GM15510 (cell line): Measurements from ENCODE around the gene POLR3B.

Experiments used
- POLR2A ChIP-seq: IDR thresholded peaks from 3 replicates; pipeline ENCODE4 v1.6.1; 2011; ENCODE audit warnings: borderline replicate concordance; ENCODE audit not compliant: insufficient read length; ENCODE audit errors: extremely low read depth

The POLR3B gene

DNA sequence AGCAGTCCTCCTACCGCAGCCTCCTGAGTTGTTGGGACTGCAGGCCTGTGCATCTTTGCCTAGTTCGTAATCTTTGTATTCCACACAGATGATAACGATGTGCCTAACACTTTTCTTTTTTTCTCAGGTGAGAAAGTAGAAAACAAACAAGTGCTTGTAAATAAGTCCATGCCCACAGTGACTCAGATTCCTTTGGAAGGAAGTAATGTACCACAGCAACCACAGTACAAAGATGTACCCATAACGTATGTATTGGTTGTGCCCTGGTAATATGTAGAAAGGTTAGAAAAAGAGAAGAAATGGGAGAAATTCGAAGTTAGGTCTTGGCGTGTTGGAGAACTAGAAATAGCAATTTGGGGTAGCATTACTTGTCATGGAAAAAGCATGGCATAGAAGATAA is 101.6 kb downstream of the POLR3B start:
- no peak for TF ChIP-seq POLR2A

DNA sequence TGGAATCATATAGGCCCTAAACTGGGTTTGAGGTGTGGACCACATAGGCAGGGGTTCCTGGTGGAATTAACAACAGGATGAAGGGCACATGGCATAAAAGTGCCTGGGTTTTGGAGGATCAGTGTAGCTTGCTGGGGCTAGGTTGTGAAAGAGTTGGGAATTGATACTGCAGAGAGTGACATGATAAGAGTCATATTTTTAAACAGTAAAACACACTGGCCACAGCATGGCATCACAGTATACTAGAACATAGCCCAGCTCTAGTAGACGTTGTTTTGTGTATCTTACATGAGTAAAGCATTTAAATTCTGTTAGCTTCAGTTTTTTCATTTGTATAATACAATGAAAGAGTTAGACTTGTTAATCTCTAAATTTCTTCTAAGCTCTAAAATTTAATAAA is 102.0 kb downstream of the POLR3B start:
- TF ChIP-seq POLR2A, result no peak

DNA sequence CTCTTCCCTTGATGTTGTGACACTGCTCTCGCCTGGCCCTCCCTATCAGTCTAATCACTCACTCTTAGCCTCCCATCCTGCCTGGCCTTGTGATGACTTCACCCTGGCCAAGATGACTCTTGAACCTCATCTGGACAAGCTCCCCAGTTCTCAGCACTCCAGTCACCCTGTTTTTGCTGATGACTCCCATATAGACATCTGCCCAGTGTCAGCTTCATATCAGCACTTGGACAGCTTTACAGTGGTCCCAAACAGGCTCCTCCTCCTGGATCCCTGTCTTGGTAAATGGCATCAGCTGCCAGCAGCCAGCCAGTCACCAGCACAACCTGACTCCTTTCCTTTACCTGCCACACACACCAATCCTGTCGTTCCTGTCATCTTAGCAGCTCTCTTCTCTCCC is 104.2 kb downstream of the POLR3B start:
- no peak for TF ChIP-seq POLR2A

DNA sequence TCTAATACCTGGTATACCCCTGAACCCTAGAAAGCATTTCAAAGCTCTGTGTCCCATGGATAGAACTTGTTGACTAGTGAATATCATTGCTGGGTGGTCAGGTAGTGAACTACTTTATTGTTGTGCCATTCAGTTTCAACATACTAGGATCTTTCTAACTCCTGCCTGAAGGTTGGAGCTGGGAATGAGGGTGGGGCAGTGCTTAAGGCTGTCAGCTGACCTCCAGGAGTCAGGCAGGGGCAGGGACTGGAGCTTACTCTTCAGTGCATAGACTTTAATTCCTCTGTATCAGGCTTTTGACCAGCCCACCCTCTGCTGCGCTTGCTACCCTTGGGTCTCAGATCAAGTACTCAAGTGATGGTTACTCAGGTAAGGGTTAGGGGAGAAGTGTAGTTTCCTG is 122.7 kb downstream of the POLR3B start:
- no peak for TF ChIP-seq POLR2A

DNA sequence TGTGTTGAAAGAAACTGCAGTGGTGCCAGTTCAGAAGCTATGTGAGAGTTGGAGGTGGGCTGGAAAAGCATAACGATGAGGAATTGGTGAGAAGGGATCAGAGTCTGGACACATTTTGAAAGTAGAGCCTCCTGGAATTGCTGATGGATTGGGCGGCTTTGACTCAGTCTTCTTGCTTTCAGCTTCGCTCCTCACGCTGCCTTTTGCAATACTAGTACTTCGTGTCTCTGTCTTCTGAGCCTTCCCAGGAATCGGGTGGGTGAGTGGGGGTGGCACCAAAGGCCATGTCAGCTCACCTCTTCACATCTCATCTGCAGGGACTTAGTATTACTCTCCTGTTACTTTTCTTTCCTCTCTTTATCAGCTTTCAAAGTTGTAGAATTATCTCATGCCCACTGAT is 123.7 kb downstream of the POLR3B start:
- no peak for TF ChIP-seq POLR2A

DNA sequence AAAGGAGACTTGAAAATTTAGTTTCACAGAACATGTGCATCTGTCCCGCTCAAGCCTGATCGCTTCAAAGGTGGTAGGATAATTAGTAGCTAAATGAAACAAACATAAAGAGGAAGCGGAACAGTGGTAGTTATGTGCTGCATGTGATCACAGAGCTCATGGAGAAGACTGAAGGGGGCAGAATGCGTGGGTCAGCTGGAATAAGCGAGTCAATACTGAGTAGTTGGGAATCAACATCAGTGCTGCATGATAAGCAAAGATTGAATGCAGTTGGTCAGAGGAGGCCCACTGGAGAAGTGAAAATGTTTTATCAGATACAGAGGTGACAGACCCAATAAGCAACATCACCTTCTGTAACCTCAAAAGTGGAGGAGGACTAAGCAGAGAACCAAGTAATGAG is 130.1 kb downstream of the POLR3B start:
- no peak for TF ChIP-seq POLR2A

DNA sequence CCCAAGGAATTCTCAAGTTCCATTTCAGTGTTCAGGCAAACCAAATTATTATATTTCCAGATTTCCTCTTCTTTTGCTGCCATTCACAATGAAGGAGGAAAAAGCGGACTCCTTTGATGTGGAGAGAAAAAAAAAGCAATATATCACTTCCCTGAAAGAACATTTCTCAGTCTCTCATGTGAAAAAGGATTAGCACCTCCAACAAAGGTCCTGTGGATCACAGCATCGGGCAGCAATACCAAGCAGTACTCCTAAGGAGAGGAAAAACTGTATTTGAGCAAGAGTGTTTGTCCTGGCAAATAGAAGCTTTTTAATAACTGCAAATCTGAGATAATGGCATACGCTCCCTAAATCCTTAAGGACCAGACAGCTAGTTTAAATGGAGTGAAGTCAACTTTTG is 131.3 kb downstream of the POLR3B start:
- TF ChIP-seq POLR2A, result no peak

DNA sequence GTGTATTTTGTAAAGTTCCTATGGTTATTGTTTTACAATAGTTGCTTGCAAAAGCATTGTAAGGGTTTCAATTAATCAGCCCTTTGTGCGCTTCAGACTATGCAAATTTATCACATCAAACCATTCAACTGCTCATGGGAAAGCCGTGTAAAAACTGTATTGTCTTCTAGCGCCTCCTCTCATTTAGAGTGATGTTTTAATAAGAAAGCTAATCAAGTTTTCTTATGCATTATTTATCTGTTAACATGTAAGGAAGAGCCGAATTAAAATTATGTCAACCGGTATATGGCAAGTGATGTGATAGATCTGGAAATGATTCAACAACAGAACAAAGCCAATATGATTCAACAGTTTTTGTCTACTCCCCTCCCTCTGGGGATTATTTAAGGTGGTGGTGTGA is 132.7 kb downstream of the POLR3B start:
- no peak for TF ChIP-seq POLR2A

DNA sequence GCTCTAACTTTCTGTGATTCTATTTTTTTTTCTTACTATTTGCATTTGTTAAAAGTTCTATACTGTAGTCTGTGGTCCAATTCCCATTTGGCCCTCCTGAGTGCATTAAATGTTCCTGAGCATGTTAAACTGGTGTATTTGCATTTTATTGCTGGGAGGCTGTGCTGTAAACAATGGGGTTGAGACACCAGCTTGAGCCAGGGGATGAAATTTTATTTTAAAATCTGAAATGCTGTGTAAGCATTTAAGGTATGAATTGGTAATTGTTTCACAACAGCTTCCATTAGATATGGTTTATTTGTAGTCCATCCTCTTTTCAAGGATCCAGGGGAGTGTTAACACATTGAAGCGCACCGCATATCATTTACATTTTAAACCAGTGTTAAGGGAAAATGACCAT is 135.3 kb downstream of the POLR3B start:
- no peak for TF ChIP-seq POLR2A

DNA sequence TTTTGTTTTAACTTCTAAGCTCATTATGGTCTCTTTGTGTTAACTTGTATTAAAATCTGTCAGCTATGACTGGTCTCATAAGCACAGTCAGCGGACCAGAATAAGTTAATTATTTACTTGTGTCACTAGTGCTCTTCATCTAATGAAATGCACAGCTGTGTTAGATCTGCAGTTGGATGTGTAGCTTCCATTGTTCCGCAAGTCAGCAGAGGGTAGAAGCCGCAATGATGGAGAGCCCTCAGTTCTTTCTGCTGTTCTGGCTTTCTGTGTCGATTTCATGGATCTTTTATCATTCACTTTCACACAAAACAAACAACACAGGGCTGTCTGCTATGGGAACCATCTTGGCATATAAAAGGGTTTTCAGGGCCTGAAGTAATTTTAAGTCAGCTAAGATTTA is 136.0 kb downstream of the POLR3B start:
- TF ChIP-seq POLR2A, result no peak

DNA sequence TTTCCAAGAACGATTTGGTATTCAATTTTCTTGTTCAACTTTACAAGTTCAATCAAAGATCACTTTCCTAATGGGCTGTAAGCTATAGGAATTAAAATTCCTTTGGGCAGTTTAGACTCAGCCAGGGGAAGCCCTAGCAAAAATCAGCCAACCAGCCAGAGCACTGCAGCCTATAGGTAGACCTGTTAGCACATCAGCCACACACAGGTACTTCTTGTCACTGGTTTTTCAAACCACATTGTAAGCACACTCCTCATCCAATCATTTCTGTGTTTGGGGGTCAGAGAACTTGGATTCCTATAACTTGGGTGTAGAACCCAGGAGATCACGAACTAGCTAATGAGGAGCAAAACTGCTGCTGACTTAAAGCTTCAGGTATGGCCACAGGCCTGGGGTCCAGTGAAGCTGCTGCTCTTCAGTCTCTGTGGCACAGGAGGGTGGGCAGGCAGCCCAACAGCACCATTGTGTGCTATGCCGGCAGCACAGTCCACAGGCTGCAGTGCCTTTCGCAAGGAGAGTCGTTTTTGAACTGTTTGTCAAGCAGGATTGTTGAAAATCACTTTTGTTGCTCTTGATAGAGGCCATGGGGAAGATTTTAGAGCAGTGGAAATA is 137.9 kb downstream of the POLR3B start:
- no peak for TF ChIP-seq POLR2A

DNA sequence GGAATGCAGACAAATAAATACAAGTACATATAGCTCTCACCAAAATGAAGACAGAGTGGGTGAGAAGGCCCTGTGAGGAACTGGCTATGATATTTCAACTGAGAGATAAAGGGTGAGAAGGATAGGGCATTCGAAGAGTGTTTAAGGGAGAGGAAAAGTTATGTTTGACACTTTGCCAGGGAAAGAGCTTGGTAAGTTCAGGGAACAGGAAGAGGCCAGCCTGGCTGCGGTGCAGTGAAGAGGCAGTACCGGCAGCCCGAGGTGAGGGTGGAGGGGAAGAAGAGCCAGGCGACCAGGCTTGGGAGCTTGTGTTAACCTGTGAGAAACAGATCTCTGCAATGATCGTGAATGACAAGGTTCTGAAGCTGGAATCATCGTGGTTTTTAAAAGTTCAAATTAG is 140.5 kb downstream of the POLR3B start:
- no peak for TF ChIP-seq POLR2A

DNA sequence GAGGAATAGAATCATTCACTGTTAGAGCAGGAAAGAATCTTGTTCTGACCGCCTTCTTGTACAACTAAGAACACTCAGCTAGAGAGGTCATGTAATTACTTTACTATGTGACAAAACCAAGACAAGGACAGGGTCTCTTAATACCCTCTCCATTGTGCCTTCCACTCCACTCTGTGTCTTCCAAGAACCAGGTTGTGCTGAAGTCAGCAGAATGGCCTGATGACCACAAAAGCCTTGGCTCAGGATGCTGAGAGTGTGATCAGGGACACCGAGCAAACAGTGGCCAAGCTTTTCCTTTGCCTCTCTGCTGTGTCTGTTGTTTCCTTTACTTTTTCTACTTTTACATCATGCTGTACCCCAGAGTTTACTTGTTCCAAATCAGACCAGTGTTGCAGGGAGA is 142.1 kb downstream of the POLR3B start:
- TF ChIP-seq POLR2A, result no peak

DNA sequence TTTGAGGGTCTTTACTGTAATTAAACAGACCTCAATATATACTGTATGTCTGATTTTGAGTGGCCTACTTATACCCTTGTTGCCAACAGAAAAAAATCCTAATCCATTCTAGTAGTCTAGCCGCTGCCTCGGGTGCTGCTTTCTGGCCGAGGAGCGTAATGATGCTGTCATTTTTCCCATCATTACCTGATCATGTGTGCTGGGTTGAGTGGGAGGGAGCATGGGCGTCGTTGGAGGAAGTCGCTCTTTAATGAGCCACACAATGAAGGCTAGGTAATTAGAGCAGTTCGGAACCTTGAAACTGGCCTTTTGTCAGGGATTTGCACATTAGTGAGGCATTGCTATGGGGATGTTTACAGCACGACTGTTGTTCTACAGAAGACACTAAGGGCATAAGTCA is 149.1 kb downstream of the POLR3B start:
- no peak for TF ChIP-seq POLR2A

DNA sequence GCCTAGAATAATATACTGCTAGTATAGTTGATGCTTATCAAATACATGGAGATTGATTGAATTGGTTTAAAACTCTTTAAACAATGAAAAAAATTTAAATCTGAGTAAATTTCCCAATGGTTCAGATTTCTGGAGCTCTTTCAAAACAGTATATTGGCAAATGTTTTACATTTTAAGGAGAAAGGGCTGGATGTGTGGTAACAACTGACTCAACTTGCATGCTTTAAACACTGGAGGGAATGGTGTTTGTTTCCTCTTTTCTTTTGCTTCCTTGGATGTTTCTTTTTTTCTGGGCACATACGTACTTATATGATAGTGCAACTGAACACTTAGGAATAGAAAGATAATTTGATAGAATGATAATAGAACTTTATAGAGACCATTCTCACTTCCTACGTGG is 151.4 kb downstream of the POLR3B start:
- no peak for TF ChIP-seq POLR2A

DNA sequence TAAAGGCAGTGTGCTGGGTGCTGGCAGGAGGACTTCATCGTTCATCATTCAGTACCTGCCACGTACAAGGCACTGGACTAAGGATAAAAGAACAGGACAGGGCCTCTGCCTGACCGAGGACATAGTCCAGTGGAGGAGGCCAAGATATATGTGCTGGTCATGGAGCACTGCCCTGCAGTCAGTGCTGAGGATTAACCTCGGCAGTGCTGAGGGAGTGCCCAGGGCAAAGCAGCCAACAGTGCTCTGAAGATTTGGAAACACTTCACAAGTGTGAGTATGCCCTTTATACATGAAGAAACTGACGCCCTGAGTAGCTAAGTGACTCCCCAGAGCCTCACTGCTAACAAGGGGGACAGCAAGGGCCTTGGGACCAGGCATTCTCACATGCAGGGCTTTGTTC is 153.8 kb downstream of the POLR3B start:
- TF ChIP-seq POLR2A, result no peak

DNA sequence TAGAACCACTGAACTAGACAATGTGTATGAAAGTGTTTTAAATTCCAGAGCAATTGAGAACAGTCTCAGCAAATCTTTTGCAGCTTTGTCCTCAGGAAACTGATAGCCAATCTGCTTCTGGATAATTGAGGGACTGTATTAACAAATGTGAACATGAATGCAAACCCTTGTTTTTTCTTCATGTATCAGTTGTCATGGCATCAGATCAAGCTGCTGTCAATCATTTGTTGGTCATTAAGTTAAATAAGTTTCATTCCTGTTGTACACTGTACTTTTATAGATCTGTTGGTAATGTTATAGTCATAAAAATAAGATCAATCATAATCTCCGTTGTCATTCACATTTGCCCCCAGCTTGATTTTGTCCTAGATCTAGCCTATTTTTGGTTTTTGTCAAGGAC is 159.8 kb downstream of the POLR3B start:
- TF ChIP-seq POLR2A, result no peak

DNA sequence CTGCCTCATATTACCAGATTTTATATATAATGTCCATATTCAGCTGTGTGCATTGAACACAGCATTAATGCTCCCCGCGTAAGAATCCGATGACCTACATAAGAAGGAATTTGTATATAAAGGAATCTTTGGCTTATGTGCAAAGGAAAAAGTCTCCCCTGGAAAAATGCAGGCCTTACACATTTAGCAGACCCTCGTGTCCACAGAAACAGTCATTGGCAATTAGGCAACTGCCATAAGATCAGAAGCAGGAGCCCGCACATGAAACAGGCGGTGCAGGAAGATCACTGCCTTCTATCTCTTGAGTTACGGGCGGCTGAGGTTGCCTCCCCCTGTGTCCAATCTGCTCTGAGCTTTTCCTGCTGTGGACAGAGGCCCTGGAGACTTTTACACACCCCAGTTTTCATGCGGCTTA is 162.1 kb downstream of the POLR3B start:
- no peak for TF ChIP-seq POLR2A

DNA sequence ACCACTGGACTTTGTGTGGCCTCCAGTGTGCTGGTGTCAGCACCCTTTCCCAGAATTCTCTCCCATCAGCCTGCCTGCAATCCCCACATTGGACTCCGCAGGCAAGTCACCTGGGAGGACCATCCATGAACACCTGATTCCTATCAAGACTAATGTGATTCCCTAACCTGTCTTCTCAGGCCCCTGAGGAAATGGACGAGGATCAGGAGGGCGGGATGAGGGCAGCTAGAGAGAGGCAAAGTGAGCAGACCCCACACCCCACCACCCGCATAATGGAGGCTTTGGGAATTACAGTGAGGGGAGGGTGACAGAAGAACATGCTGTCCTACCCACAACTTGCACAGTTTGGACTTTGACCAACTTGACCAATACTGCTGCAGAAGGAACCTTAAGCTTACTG is 164.4 kb downstream of the POLR3B start:
- TF ChIP-seq POLR2A, result no peak

DNA sequence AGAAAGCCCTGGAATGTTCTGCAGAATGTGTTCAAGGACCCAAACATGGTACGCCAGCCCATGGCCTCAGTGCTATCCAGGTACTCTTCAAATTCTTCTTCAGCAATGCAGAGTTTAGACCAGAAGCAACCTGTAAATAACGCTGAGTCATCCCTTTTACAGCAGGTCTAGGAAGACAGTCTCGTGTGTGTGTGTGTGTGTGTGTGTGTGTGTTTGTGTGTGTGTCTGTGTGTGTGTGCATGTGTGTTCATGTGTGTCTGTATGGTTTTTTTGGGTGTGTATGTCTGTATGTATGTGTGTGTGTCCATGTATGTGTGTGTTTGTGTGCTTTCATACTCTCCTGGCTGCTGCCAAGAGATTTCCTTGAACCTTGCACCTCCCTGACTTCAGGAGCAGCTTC is 165.2 kb downstream of the POLR3B start:
- no peak for TF ChIP-seq POLR2A
